CD4-positive, CD25-positive, alpha-beta regulatory T cell (primary cell): ENCODE measurements around the gene RNU2-63P. TPM values are rescaled to one million over a fixed set of nuclear protein-coding genes. Genes with fewer than 3 reads are reported as not detected.

Source experiments
- ATAC-seq, 2 donors: fragments of 150-1000 bp; cut with Tn5 transposase; one replicate each; pipeline ENCODE4 v1.10.0; 2021; ENCODE audit warnings: low read depth in 2 of 2, moderate number of reproducible peaks in 2 of 2, moderate library complexity in 1 of 2
- DNase-seq, 3 donors: peaks; one replicate each; pipeline versions ENCODE4 v3.0.0 to v3.0.0-alpha.2; 2012 to 2022; ENCODE audit warnings: mixed read lengths in 1 of 3
- H3K27ac ChIP-seq: one replicate; pipeline ENCODE4 v1.7.0; 2013; ENCODE audit warnings: mild to moderate bottlenecking, low read length; ENCODE audit not compliant: insufficient read depth, poor library complexity, severe bottlenecking
- H3K27me3 ChIP-seq: one replicate; pipeline ENCODE4 v1.7.0; 2013; ENCODE audit warnings: low read length; ENCODE audit not compliant: control insufficient read depth, insufficient read depth
- H3K36me3 ChIP-seq: one replicate; pipeline ENCODE4 v1.7.0; 2013; ENCODE audit warnings: mild to moderate bottlenecking, low read length, moderate library complexity; ENCODE audit not compliant: control insufficient read depth, insufficient read depth
- H3K4me1 ChIP-seq: 2 replicates; pipeline ENCODE4 v1.7.0; 2013; ENCODE audit warnings: mild to moderate bottlenecking, low read length; ENCODE audit not compliant: insufficient read depth, control insufficient read depth, poor library complexity, severe bottlenecking
- H3K4me3 ChIP-seq: one replicate; pipeline ENCODE4 v1.7.0; 2013; ENCODE audit warnings: low read depth, mild to moderate bottlenecking, low read length, moderate library complexity
- H3K9me3 ChIP-seq, 2 experiments: 1 replicate in 1 of 2; 2 replicates in 1 of 2; pipeline ENCODE4 v1.7.0; 2013; ENCODE audit warnings: low read length in 2 of 2, mild to moderate bottlenecking in 1 of 2, moderate library complexity in 1 of 2; ENCODE audit not compliant: control insufficient read depth in 2 of 2
- H3K27ac Mint-ChIP-seq, 3 donors: one replicate each; pipeline ENCODE4 v1.8.0; 2020 to 2022; ENCODE audit warnings: mild to moderate bottlenecking in 3 of 3, mixed read lengths in 3 of 3, moderate library complexity in 2 of 3
- H3K27me3 Mint-ChIP-seq: one replicate; pipeline ENCODE4 v1.8.0; 2022; ENCODE audit warnings: mild to moderate bottlenecking, mixed read lengths
- H3K36me3 Mint-ChIP-seq: one replicate; pipeline ENCODE4 v1.8.0; 2020; ENCODE audit warnings: mixed read lengths
- H3K4me1 Mint-ChIP-seq, 4 donors: one replicate each; pipeline ENCODE4 v1.8.0; 2020 to 2022; ENCODE audit warnings: mixed read lengths in 4 of 4, mild to moderate bottlenecking in 1 of 4
- H3K4me3 Mint-ChIP-seq, 4 donors: one replicate each; pipeline ENCODE4 v1.8.0; 2020 to 2022; ENCODE audit warnings: mild to moderate bottlenecking in 4 of 4, mixed read lengths in 4 of 4, moderate library complexity in 3 of 4
- H3K9me3 Mint-ChIP-seq, 7 donors: one replicate each; pipeline ENCODE4 v1.8.0; 2020 to 2022; ENCODE audit warnings: mixed read lengths in 7 of 7, mild to moderate bottlenecking in 3 of 7, moderate library complexity in 2 of 7
- polyA plus RNA-seq, 4 donors: library from polyadenylated mRNA; unstranded; fragments of 300-500 nt; fragmentation: Illumina TruSeq; gene quantifications; one replicate each; pipeline ENCODE4 v1.2.3, GENCODE V29; 2021
- total RNA-seq: library from RNA; stranded (reverse); gene quantifications from one replicate; pipeline ENCODE4 v1.2.3, GENCODE V29; 2022

Gene RNU2-63P
- total RNA-seq (15.4 TPM), polyA plus RNA-seq (10 to 100 TPM in 2 of 4 donors, 1 to 10 TPM in 1, not detected in 1; 6.3 to 14.9 (median 10.9) TPM)

DNA sequence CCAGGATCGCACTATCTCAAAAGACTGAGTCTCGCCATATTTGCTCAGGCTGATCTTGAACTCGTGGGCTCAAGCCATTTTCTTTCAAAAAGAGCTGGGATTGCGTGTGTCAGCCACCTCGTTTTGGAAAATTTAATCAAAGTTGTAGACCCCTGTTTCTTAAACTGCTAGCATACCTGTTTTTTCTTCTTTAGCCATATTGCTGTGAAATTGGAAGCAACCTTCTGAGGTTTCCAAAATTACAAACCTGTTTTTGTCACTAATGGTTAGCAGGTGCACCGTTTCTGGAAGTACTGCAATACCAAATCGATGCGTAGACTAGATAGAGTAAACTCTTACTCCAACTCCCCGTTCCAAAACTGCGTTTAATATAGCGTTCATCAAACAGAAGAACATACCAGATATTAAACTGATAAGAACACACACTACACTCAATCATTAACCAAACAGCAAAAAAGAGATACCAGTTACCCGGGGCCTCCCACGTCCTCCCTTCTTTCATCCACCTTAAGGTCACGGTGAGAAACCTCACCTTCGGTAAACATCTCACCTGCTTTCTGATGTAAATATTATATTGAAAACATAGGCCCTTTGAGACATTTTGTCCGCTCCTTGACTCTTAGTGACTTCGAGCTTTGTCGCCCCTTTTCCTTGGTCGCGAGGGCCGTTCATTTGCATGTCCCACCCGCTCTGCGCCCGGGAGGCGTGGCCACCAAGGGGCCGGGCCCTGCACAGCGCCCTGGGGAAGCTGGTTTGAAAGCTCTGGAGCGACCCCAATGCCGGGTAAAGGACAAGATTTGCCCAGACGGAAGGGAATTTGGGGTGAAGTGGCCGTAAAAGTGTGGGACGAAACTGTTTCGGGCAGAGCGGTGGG lies at the start of gene RNU2-63P:
TSS of gene RNU2-63P (minus strand) at position 462 of the 874 bp plus-strand sequence.
- no peaks in the 10 kb centered on the region for H3K9me3 ChIP-seq
- ATAC-seq (peak; percentile 78 to 82), DNase-seq (peak; percentile 70 to 89 (median 84))
- Mint-ChIP-seq H3K4me3 (peak within 1 kb of the TSS; percentile 88 to 99 (median 98)), H3K36me3 (no peaks in the 10 kb centered on the region), H3K9me3 (no peaks in the 10 kb centered on the region), H3K27me3 (no peaks in the 10 kb centered on the region), H3K4me1 (peaks cover 4 to 36% (median 23%) of the 10 kb centered on the region in 4 donors), H3K27ac (peak within 1 kb of the TSS; percentile 100)
- peak within 1 kb of the TSS; percentile 86 for H3K4me3 ChIP-seq
- no peaks in the 10 kb centered on the region for H3K27me3 ChIP-seq
- no peaks in the 10 kb centered on the region for H3K36me3 ChIP-seq
- H3K27ac ChIP-seq, result peak within 1 kb of the TSS; percentile 83
- peaks cover 12% of the 10 kb centered on the region for H3K4me1 ChIP-seq

DNA sequence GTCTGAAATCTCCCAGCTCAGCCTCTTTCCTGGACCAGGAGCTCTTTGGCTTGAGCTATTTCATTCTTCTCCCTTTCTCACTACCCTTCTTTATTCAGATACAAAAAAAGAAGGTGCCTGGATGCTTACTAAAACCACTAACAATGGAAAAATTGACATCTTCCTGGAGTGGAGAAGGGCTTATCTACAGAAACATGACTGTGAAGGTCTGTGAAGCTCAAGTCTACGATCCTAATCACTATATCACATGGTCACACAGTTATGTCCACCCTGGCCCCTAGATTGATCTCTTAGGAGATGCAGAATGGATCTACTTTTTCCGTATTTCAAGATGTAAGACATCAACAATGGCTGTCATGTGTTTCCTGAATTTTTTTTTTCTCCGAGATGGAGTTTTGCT lies 44.9 kb upstream of the RNU2-63P start:
- no peak for DNase-seq
- Mint-ChIP-seq H3K36me3 (no peaks in the 10 kb centered on the region), H3K9me3 (no peaks in the 10 kb centered on the region), H3K4me3 (peak overlapping the region in 1 of 4 donors; percentile 67), H3K27me3 (peaks cover 4% of the 10 kb centered on the region), H3K4me1 (peaks cover under 1 to 13% (median 5%) of the 10 kb centered on the region in 4 donors), H3K27ac (no peak overlapping the region)
- no peak for ATAC-seq
- H3K27ac ChIP-seq, result no peak overlapping the region
- H3K27me3 ChIP-seq, result no peaks in the 10 kb centered on the region
- H3K36me3 ChIP-seq, result no peaks in the 10 kb centered on the region
- no peak overlapping the region for H3K4me3 ChIP-seq
- peaks cover 2% of the 10 kb centered on the region for H3K4me1 ChIP-seq
- H3K9me3 ChIP-seq, result no peaks in the 10 kb centered on the region

DNA sequence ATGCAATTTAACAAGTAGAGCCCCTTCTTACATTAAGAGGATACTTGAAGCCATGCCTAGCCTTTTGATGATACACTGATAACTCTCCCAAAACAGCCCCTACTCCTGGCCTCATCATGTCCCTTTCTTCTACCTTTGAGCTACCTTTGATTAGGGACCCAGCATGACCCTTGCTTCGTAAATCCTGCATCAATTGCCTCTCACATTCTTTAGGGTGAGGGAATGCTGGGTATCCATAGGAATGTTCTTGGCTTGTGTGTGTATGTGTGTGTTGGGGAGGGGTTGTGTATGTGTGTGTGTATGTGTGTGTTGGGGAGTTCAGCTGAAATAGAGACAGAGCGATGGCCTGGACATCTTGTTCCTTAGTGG lies 44.5 kb upstream of the RNU2-63P start:
- H3K9me3 Mint-ChIP-seq, result no peaks in the 10 kb centered on the region
- no peaks in the 10 kb centered on the region for H3K36me3 Mint-ChIP-seq
- Histone ChIP-seq H3K4me3 (no peak overlapping the region), H3K9me3 (no peaks in the 10 kb centered on the region), H3K36me3 (no peaks in the 10 kb centered on the region), H3K27me3 (no peaks in the 10 kb centered on the region), H3K4me1 (peaks cover 6% of the 10 kb centered on the region), H3K27ac (no peak overlapping the region)
- H3K4me1 Mint-ChIP-seq, result peaks cover 5 to 16% (median 9%) of the 10 kb centered on the region in 4 donors
- peaks cover 6% of the 10 kb centered on the region for H3K27me3 Mint-ChIP-seq
- H3K4me3 Mint-ChIP-seq, result peak overlapping the region in 1 of 4 donors; percentile 67
- peak overlapping the region in 1 of 3 donors; percentile 92 for H3K27ac Mint-ChIP-seq
- ATAC-seq (no peak), DNase-seq (no peak)

DNA sequence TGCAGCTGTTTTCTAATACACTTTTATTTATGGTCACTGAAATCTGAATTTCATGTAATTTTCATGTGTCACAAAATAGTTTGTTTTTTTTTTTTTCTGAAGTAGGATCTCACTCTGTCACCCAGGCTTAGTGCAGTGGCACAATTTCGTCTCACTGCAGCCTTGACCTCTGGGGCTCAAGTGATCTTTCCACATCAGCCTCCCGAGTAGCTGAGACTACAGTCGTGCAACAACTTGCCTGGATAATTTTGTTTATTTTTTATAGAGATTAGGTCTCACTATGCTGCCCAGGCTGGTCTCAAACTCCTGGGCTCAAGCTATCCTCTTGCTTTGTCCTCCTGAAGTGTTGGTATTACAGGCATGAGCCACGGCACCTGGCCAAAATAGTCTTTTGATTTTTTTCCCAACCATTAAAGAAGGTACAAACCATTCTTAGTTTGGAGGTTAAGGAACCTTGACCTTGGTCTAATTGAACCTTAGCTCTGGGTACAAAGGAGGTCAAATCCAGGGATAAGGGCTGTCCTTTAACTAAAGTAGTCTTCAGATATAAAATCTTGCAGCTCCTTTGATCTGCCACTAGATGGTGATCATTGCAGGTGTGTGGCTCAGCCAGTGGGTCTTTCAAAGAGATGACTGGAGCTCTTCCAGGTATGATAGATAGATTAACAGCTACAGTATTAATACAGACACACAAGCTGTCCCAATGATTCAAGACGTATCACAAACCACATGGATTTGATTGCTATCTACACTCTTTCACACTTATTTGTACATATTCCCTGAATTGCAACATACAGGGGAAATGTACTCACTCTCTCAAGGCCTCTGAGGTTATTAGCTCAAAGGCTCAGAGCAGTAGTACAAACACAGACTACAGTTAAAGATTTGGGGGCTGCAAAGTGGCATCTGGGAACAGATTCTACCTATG lies 43.9 kb upstream of the RNU2-63P start:
- ATAC-seq, result peak; percentile 28 to 29
- Histone ChIP-seq H3K27me3 (no peaks in the 10 kb centered on the region), H3K27ac (no peak overlapping the region), H3K36me3 (no peaks in the 10 kb centered on the region), H3K9me3 (no peaks in the 10 kb centered on the region), H3K4me1 (peaks cover 8% of the 10 kb centered on the region), H3K4me3 (no peak overlapping the region)
- Mint-ChIP-seq H3K4me1 (peaks cover 8 to 19% (median 12%) of the 10 kb centered on the region in 4 donors), H3K36me3 (no peaks in the 10 kb centered on the region), H3K4me3 (peak overlapping the region in 1 of 4 donors; percentile 67), H3K27ac (no peak overlapping the region), H3K27me3 (peaks cover 8% of the 10 kb centered on the region), H3K9me3 (no peaks in the 10 kb centered on the region)
- DNase-seq, result peak in 2 of 3 donors; percentile 58 to 60

DNA sequence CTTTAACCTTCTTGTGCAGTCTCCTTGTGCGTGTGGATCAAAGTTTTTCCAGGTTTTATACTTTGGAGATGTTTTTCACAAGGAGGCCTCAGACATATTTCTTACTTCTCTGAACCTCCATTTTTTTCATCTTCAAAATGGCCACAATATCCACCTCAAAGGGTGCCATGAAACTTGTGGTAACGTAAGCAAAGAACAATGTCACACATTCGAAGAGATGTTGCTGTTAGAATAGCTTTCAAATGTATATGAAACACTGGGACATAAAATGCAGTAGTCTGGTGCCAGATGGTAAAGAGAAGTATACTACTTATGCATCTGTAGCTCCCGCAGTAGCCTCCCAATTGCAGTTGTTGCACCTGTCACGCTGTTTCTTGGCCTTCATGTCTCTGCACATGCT lies 41.8 kb upstream of the RNU2-63P start:
- H3K4me3 Mint-ChIP-seq, result peak overlapping the region in 2 of 4 donors; percentile 4 to 93

DNA sequence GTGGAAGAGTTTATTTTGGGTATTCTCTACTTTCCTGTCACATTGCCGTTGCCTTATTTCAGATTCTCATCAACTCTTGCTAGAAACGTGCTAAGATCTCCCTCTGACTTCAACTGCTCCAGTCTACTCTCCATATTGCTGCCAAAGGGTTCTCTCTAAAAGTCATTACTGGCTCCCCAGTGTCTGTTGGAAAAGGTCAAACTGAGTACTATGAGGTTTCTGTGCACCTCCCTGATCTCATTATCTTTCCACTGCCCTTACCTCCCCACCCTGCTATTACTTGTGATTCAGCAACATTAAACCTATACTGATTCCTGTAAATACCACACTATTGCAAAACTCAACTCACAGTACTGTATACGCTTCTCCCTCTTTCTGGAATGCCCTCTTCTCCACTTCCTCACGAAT lies 41.1 kb upstream of the RNU2-63P start:
- Histone ChIP-seq H3K27ac (no peak overlapping the region), H3K9me3 (no peaks in the 10 kb centered on the region), H3K36me3 (no peaks in the 10 kb centered on the region), H3K4me1 (peaks cover 34% of the 10 kb centered on the region), H3K27me3 (no peaks in the 10 kb centered on the region), H3K4me3 (no peak overlapping the region)
- ATAC-seq (no peak), DNase-seq (no peak)
- Mint-ChIP-seq H3K4me1 (peaks cover 28 to 38% (median 34%) of the 10 kb centered on the region in 4 donors), H3K27ac (peak overlapping the region in 1 of 3 donors; percentile 85), H3K27me3 (peaks cover 4% of the 10 kb centered on the region), H3K4me3 (peak overlapping the region in 2 of 4 donors; percentile 2 to 93), H3K9me3 (no peaks in the 10 kb centered on the region), H3K36me3 (peaks cover 3% of the 10 kb centered on the region)

More for the DNA sequence above, 41.8 kb upstream of the RNU2-63P start:
- H3K9me3 ChIP-seq, result no peaks in the 10 kb centered on the region
- H3K4me1 Mint-ChIP-seq, result peaks cover 24 to 31% (median 28%) of the 10 kb centered on the region in 4 donors
- peaks cover 3% of the 10 kb centered on the region for H3K36me3 Mint-ChIP-seq
- H3K27ac Mint-ChIP-seq, result no peak overlapping the region
- DNase-seq, result no peak
- no peaks in the 10 kb centered on the region for H3K27me3 ChIP-seq
- H3K36me3 ChIP-seq, result no peaks in the 10 kb centered on the region
- H3K27me3 Mint-ChIP-seq, result peaks cover 4% of the 10 kb centered on the region
- H3K27ac ChIP-seq, result no peak overlapping the region
- no peak overlapping the region for H3K4me3 ChIP-seq
- H3K9me3 Mint-ChIP-seq, result no peaks in the 10 kb centered on the region
- ATAC-seq, result no peak
- H3K4me1 ChIP-seq, result peaks cover 28% of the 10 kb centered on the region

DNA sequence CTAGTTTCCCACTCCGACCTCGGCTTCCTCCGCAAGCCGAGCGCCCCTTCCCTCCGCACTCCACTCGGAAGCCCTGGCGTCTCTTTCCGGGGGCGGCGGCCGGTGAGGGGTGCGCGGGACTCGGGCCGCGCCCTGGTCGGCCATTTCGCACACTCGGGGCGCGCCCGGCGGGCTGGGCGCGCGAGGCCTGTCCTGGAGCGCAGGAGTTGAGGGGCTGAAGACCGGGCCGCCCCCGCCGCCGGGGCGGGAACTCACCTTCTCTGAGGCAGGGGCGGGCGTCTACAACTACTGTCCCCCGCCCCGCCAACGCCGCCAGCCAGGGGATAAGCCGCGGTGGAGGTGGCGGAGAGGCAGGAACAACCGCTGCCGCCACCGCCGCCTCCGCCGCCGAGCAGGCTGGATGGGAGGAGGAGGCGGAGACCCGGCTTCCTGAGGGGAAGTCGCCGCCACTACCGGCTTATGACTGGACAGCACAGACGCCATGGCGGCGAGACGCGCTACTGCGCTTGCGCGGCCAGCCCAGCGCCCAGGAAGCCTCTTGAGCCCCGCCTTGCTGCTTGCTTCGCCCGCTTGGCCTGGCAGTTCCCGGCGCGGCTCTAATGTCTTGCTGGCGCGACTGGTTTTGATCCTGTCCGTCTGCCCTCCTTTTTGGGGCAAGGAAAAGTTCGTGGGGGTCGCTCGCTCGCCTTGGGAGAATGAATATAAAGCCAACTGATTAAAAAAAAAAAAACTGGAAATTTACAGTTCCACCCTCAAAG lies 39.2 kb upstream of the RNU2-63P start, which contains the start of gene KRCC1:
TSS of gene KRCC1 (minus strand) at position 413 of the 758 bp plus-strand sequence. CDS start 27,220 bp downstream, outside the sequence.
- ATAC-seq (peak; percentile 94 to 97), DNase-seq (peak; percentile 93 to 98 (median 94))
- no peaks in the 10 kb centered on the region for H3K27me3 ChIP-seq
- peak within 1 kb of the TSS; percentile 93 to 97 (median 96) for H3K4me3 Mint-ChIP-seq
- no peaks in the 10 kb centered on the region for H3K9me3 Mint-ChIP-seq
- peaks cover 3% of the 10 kb centered on the region for H3K36me3 Mint-ChIP-seq
- H3K27me3 Mint-ChIP-seq, result peaks cover 4% of the 10 kb centered on the region
- peaks cover 34% of the 10 kb centered on the region for H3K4me1 ChIP-seq
- H3K36me3 ChIP-seq, result no peaks in the 10 kb centered on the region
- peak within 1 kb of the TSS; percentile 98 for H3K27ac Mint-ChIP-seq
- H3K4me1 Mint-ChIP-seq, result peaks cover 34 to 47% (median 42%) of the 10 kb centered on the region in 4 donors
- H3K27ac ChIP-seq, result peak within 1 kb of the TSS; percentile 93
- peak within 1 kb of the TSS; percentile 96 for H3K4me3 ChIP-seq
- H3K9me3 ChIP-seq, result no peaks in the 10 kb centered on the region
